SIG-M5 treated with dmso at 0.1 percent for 504 hours (cell line): Measurements from ENCODE around the gene TPGS2.
A peak's percentile ranks its signal among the peaks of the same experiment; 100 is the strongest.
"Not testable (repeated sequence)": the region's sequence is repeated elsewhere in the genome, so short reads cannot be mapped to it uniquely, and the experiment has no call there.

Experiments used
- DNase-seq: peaks from one replicate; lab custom pipeline; 2025; ENCODE audit not compliant: unreplicated experiment; lab: John Stamatoyannopoulos, UW

TPGS2 gene

GRCh38 chr18:36776650-36777049 is 52.2 kb downstream of the TPGS2 start:
- no peak for DNase-seq

GRCh38 chr18:36775396-36775795 is 53.4 kb downstream of the TPGS2 start:
- DNase-seq = no peak

GRCh38 chr18:36772241-36772723 is 56.5 kb downstream of the TPGS2 start:
- DNase-seq = no peak

- no peak for DNase-seq
Observed at GRCh38 chr18:36771245-36771644, 57.6 kb downstream of the TPGS2 start.

GRCh38 chr18:36770315-36770946 is 58.4 kb downstream of the TPGS2 start:
- DNase-seq = no peak

- peak; percentile 18 for DNase-seq
Observed at GRCh38 chr18:36769611-36770314, 59.0 kb downstream of the TPGS2 start.

GRCh38 chr18:36769172-36769571 is 59.6 kb downstream of the TPGS2 start:
- DNase-seq = no peak

- no peak for DNase-seq
Observed at GRCh38 chr18:36766836-36767235, 62.0 kb downstream of the TPGS2 start.

GRCh38 chr18:36762965-36763364 is 65.8 kb downstream of the TPGS2 start:
- DNase-seq = not testable (repeated sequence)

- DNase-seq = no peak
Observed at GRCh38 chr18:36762074-36762473, 66.7 kb downstream of the TPGS2 start.

GRCh38 chr18:36761186-36761698 is 67.6 kb downstream of the TPGS2 start:
- no peak for DNase-seq

GRCh38 chr18:36760598-36760997 is 68.2 kb downstream of the TPGS2 start:
- DNase-seq = no peak

- no peak for DNase-seq
Observed at GRCh38 chr18:36759167-36759776, 69.5 kb downstream of the TPGS2 start.

- no peak for DNase-seq
Observed at GRCh38 chr18:36758623-36759022, 70.2 kb downstream of the TPGS2 start.

GRCh38 chr18:36757991-36758390 is 70.8 kb downstream of the TPGS2 start:
- no peak for DNase-seq

- peak; percentile 25 for DNase-seq
Observed at GRCh38 chr18:36757081-36757480, 71.7 kb downstream of the TPGS2 start.

GRCh38 chr18:36756242-36756641 is 72.6 kb downstream of the TPGS2 start:
- no peak for DNase-seq

- DNase-seq = no peak
Observed at GRCh38 chr18:36752929-36753865, 75.6 kb downstream of the TPGS2 start.

GRCh38 chr18:36745219-36745975 is 83.4 kb downstream of the TPGS2 start:
- no peak for DNase-seq

- DNase-seq = no peak
Observed at GRCh38 chr18:36744261-36744876, 84.4 kb downstream of the TPGS2 start.
